Activated CD8-positive, alpha-beta T cell treated with anti-CD3 and anti-CD28 coated beads for 36 hours (primary cell): Measurements from ENCODE around the gene ANK3. TPM values are rescaled to one million over a fixed set of nuclear protein-coding genes. Genes with fewer than 3 reads are reported as not detected.

ENCODE experiments used
- ATAC-seq: fragments of 200-7000 bp; cut with Tn5 transposase; one replicate; pipeline ENCODE4 v1.10.0; 2021; ENCODE audit warnings: mild to moderate bottlenecking, moderate library complexity
- CTCF ChIA-PET: fragments of 350-600 bp; sonication (Branson Sonifier 250); formaldehyde crosslinking; loops from one replicate; lab custom pipeline; 2021; ENCODE audit warnings: antibody characterized with exemption; lab: Charles Lee
- POLR2A ChIA-PET: fragments of 350-600 bp; sonication (Branson Sonifier 250); formaldehyde crosslinking; loops from one replicate; lab custom pipeline; 2021; ENCODE audit warnings: antibody characterized with exemption; lab: Charles Lee
- DNase-seq: peaks from one replicate; pipeline ENCODE4 v3.0.0-alpha.2; 2020
- H3K27ac Mint-ChIP-seq: one replicate; pipeline ENCODE4 v1.8.0; 2021; ENCODE audit warnings: mild to moderate bottlenecking, mixed read lengths
- H3K27me3 Mint-ChIP-seq: one replicate; pipeline ENCODE4 v1.8.0; 2021; ENCODE audit warnings: mixed read lengths
- H3K36me3 Mint-ChIP-seq: one replicate; pipeline ENCODE4 v1.8.0; 2021; ENCODE audit warnings: low read depth, mixed read lengths
- H3K4me1 Mint-ChIP-seq: one replicate; pipeline ENCODE4 v1.8.0; 2021; ENCODE audit warnings: low read depth, mixed read lengths
- H3K4me3 Mint-ChIP-seq: one replicate; pipeline ENCODE4 v1.8.0; 2021; ENCODE audit warnings: mild to moderate bottlenecking, moderate library complexity, mixed read lengths
- H3K9me3 Mint-ChIP-seq: one replicate; pipeline ENCODE4 v1.8.0; 2021; ENCODE audit warnings: mixed read lengths
- intact Hi-C: fragments of 100-400 bp; cut with micrococcal nuclease; formaldehyde crosslinking; loops from one replicate; pipeline ENCODE4 v1.10.0; 2022
- total RNA-seq, 2 experiments: library from RNA; stranded (reverse); gene quantifications; one replicate each; pipeline ENCODE4 v1.2.3, GENCODE V29; 2021
- TF ChIP-seq, protein P1 (sequence below): fragments of 200-600 bp; IDR thresholded peaks from one replicate; pipeline ENCODE4 v1.8.0; 2022; ENCODE audit warnings: antibody characterized with exemption, mild to moderate bottlenecking

Gene ANK3
- total RNA-seq, 2 experiments from 2014 or later, result 10.3 to 12.0 TPM

DNA sequence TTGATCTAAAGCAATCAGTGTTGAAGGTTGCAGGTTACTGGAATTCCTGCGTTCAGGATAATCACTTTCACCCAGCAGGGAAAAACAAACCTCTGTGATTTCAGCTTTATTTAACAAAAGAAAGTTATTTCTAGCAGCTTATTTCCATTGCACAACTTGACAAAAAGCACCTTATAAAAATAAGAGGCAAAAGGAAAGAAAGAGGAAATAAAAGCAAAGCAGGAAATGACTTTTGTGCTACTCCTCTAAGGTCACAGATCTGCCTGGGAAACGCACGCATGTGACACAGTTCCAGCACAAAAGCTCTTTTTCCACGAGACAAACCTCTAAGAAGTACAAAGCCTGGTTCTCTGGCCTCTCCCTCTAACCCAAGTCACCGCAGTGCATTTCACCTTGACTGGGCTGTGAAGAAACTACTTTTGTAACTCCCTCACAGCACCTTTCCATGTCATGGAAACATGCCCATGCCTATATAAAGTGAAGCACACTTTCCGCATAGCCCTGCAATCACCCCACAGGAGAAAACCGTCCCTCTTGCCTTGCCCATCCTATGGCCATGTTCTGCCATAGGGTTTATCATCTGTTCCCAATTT lies 870 bp downstream of the ANK3 start:
- Mint-ChIP-seq H3K4me3 (no peak overlapping the region), H3K36me3 (no peaks in the 10 kb centered on the region), H3K27me3 (no peaks in the 10 kb centered on the region), H3K9me3 (no peaks in the 10 kb centered on the region), H3K4me1 (peaks cover 3% of the 10 kb centered on the region), H3K27ac (no peak overlapping the region)
- TF ChIP-seq, protein P1, sequence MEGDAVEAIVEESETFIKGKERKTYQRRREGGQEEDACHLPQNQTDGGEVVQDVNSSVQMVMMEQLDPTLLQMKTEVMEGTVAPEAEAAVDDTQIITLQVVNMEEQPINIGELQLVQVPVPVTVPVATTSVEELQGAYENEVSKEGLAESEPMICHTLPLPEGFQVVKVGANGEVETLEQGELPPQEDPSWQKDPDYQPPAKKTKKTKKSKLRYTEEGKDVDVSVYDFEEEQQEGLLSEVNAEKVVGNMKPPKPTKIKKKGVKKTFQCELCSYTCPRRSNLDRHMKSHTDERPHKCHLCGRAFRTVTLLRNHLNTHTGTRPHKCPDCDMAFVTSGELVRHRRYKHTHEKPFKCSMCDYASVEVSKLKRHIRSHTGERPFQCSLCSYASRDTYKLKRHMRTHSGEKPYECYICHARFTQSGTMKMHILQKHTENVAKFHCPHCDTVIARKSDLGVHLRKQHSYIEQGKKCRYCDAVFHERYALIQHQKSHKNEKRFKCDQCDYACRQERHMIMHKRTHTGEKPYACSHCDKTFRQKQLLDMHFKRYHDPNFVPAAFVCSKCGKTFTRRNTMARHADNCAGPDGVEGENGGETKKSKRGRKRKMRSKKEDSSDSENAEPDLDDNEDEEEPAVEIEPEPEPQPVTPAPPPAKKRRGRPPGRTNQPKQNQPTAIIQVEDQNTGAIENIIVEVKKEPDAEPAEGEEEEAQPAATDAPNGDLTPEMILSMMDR, result no peak
- intact Hi-C loops, result no loop called here
- POLR2A ChIA-PET, result no interaction called here
- CTCF ChIA-PET, result no interaction called here
- DNase-seq (peak; percentile 10), ATAC-seq (no peak)

DNA sequence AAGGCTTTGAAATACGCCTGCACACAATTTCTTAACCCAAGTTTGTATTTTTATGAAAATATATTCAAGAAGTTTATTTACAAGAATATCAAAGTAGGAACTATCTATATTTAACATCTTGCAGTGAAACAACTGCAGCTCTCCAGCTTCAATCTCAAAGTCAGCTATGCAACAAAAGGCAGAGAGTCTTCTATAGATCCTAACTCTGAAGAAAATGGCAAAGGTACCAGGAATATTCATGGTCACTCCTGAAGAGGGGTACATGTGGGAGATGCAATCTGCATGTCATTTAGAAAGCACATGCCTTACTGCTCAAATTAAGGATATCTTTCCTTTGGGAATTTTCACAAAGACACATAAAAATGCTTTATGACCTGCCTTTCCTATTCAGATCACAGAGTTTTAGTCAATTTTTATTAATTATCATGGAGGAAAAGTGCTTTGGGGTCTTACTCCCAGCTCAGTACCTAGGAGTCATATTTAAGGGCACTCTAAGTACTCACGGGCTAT lies 1.5 kb downstream of the ANK3 start:
- Mint-ChIP-seq H3K4me1 (peaks cover 3% of the 10 kb centered on the region), H3K9me3 (no peaks in the 10 kb centered on the region), H3K4me3 (no peak overlapping the region), H3K27me3 (no peaks in the 10 kb centered on the region), H3K36me3 (no peaks in the 10 kb centered on the region), H3K27ac (no peak overlapping the region)
- intact Hi-C loops, result no loop called here
- TF ChIP-seq, protein P1, result no peak
- no peak for DNase-seq
- CTCF ChIA-PET, result no interaction called here
- no peak for ATAC-seq
- POLR2A ChIA-PET, result no interaction called here

DNA sequence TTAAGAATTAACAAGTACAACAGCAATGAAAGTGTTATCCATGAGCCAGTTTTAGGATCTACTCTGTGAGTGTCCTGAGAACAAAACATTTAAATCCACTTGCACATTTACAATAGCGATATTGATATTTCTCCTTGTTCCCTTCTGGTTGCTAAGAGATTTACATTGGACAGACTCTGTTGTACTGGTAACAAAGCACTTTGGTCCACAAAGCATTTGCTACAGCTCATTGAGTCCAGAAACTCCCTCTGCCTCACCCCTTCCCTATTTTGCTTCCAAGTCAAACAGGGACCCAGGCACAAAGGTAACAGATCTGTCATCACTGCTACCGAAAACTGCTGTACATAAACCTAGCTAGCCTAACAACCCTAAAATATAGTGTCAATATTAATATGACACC lies 2.1 kb downstream of the ANK3 start:
- ChIA-PET POLR2A (no interaction called here), CTCF (no interaction called here)
- DNase-seq (no peak), ATAC-seq (no peak)
- Mint-ChIP-seq H3K36me3 (no peaks in the 10 kb centered on the region), H3K9me3 (no peaks in the 10 kb centered on the region), H3K4me1 (peaks cover 3% of the 10 kb centered on the region), H3K27ac (no peak overlapping the region), H3K27me3 (no peaks in the 10 kb centered on the region), H3K4me3 (no peak overlapping the region)
- TF ChIP-seq, protein P1, result no peak
- intact Hi-C loops, result no loop called here

DNA sequence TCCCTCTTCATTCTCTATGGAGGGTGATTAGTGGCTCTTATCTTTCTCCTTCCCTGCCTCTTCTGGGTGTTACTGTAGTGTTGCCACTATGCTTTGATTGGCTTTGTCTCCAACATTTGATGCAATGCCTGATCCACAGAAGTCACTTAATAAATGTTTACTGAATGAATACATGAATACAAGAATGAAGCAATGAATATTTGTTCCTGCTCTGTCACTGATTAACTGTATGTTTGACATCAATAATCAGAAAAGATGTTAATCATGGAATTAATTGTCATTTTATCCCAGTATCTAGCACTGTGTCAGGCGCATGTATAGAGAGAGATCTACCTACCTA lies 4.3 kb downstream of the ANK3 start:
- no peaks in the 10 kb centered on the region for H3K36me3 Mint-ChIP-seq
- peaks cover 3% of the 10 kb centered on the region for H3K4me1 Mint-ChIP-seq
- intact Hi-C loops, result no loop called here
- no peak overlapping the region for H3K27ac Mint-ChIP-seq
- H3K27me3 Mint-ChIP-seq, result no peaks in the 10 kb centered on the region
- no peaks in the 10 kb centered on the region for H3K9me3 Mint-ChIP-seq
- TF ChIP-seq, protein P1, result no peak
- CTCF ChIA-PET, result no interaction called here
- no peak overlapping the region for H3K4me3 Mint-ChIP-seq
- no peak for ATAC-seq
- POLR2A ChIA-PET, result no interaction called here
- DNase-seq, result no peak

DNA sequence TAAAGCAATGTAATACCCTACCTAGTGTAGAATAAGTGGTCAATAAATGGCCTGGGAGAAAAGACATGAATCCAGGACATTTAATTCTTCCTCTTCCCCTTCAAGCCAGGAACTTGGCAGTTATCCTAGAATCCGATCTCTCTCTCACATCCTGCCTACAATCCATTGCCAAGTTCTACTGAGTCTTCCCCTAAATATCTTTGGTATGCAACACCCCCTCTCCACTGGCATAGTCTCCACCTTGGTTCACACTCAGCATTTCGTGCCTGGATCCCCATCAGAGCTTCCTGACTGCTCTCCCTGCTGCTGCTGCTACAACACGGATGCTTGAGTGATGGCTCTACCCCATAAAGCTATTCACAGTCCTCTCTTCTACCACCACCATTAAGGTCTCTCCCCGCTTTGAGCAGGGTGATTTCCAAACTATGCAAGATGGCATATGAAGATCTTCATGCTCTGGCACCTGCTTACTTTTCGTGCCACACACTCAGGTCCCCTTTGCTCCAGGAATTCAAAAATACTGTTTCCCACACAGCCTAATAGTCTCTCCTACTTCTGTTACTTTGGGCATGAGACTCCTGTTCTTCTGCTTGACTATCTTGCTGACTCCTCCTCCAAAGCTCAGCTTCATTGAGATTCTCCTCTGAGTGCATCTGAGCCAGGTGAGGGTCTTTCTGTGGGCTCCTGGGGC lies 4.8 kb downstream of the ANK3 start:
- no peak for ATAC-seq
- POLR2A ChIA-PET, result no interaction called here

More for the DNA sequence above, 4.8 kb downstream of the ANK3 start:
- Mint-ChIP-seq H3K4me3 (no peak overlapping the region), H3K4me1 (peaks cover 3% of the 10 kb centered on the region), H3K9me3 (no peaks in the 10 kb centered on the region), H3K27me3 (no peaks in the 10 kb centered on the region), H3K36me3 (no peaks in the 10 kb centered on the region), H3K27ac (no peak overlapping the region)
- CTCF ChIA-PET, result interaction anchor here (1.0 kb wide), 1 partner anchor 25 kb away, joined by 3 read pairs; no protein-coding TSS in a partner anchor
- intact Hi-C loops, result no loop called here
- no peak for DNase-seq
- TF ChIP-seq, protein P1, result no peak
